HG02798 (cell line): ENCODE results near the gene DENND11.

Experiments used
- ATAC-seq: cut with Tn5 transposase; IDR thresholded peaks from one replicate; pipeline ENCODE4 v1.9.1; 2021; ENCODE audit warnings: mild to moderate bottlenecking; ENCODE audit not compliant: unreplicated experiment, poor library complexity

Gene DENND11, protein sequence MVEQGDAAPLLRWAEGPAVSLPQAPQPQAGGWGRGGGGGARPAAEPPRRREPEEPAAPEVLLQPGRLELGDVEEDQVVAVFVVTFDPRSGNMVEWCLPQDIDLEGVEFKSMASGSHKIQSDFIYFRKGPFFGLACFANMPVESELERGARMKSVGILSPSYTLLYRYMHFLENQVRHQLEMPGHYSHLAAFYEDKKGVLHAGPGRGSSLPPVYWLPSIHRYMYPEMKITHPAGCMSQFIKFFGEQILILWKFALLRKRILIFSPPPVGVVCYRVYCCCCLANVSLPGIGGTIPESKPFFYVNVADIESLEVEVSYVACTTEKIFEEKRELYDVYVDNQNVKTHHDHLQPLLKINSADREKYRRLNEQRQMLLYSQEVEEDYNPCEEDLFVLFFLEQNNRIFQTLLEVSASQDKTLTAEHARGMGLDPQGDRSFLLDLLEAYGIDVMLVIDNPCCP

DNA sequence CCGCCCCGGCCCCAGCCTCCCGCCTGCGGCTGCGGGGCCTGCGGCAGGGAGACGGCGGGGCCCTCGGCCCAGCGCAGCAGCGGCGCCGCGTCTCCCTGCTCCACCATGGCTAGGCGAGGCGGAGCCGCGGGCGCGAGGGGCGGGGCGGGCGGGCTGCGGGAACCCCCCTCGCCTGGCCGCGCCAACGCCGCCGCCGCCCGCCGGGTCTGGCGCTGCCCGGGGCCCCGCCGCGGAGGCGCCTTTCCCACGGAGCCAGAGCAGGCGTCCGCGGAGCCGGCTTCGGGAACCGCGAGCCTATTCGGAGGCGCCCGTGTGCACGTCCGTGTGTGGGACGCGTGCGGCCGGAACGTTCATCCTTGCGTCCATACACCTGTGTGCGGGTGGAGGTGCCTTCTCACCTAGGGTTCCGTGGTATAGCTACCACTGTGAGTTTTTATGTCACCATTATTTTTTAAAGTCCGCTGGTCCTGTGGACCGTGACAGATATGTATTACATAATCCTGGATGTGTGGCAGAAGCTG is at the start of gene DENND11:
DENND11 (minus strand) TSS at position 120 of the 521 bp plus-strand sequence; CDS start at position 107, 13 bp downstream.
- ATAC-seq, result peak; percentile 83

DNA sequence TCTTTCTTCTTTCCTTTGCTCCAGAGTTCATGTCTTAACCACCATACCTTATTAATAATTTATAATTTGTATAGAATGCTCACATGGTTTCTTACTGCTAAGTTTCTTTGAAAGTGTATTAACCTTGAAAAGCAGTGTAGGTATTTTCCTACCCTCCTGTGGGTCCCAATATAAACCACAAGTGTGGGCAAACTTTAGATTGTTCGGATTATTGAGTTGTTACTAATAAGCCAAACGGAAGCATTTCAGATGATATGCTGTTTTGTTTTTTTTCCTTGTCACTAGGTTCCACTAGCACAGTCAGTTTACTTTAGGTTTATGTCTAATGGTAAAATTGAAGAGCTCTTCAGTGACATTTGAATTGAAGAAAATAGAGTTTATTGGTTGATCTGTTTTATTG is 46.4 kb upstream of the DENND11 start:
- no peak for ATAC-seq

DNA sequence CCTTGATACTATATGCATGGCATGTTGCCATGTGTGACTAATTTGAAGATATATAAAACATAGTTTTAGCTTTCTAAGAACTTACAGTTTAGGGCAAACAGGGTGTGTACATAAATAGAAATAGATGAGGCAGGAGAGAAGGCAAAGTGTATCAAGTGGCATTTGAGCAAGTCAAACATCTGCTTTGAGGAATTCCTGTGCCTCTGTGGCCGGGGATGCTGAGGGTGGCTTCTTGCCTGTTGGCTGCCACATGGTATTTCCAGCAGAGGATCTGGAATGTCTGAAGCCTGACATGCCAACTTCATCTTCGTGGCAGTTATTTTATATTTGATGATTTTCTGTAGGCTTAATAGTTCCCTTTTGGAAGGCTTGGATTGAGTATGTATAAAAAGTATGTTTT is 42.2 kb upstream of the DENND11 start:
- no peak for ATAC-seq

DNA sequence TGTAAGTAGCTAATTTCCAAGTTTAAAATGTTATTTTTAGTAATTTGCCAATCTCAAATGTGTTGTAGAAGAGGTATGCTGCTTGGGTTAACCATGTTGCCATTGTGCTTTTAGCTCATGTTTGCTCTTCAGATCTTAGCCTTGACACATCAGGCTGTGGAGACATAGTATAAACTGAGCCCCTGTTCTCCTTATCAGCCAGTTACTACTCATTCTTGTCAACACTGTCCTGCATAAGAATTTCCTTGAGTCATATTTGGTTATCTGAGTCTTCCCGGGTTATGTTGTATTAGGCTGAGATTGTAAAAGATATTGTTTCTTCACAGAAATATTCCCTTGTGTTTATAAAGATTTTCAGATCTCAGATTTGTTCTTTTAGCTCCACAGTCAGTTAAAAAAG is 40.3 kb upstream of the DENND11 start:
- ATAC-seq, result no peak

DNA sequence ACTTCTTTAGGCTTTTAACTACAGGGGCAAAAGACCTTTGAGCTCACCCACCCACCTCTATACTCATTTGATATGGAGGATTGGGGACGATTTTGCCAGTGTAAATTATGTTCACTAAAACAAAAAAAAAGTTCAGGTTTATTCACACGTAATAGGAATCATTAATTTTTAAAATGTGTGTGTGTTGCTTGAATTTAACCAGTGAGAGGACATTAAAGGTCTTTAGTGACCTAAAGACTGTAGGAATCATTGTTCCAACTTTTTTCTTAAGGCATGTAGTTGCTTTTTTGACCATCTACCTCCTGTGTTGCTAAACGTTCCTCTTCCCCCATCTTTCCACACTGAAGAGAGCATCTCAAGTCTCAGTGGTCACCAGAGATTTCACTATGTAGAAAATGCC is 37.3 kb upstream of the DENND11 start:
- ATAC-seq, result no peak

DNA sequence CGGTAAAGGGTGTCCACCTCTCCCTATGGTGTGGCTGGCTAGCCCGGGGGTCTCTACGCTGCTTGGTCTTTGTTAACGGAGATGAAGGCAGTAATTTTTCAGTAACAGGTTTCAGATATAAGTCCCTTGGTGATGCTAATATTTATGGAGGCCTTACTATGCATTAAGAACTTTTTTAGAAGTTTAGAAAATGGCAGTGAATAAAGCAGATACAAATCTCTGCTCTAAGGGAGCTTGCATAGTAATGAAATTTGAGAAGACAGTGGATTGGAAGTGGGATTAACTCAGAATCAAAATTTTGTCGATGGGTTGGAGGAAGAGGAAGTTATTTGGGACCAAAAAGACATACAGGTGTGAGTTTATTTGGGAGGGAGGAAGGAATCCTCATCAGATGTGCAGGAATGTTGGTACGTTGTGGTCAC is 36.6 kb upstream of the DENND11 start:
- ATAC-seq, result no peak

DNA sequence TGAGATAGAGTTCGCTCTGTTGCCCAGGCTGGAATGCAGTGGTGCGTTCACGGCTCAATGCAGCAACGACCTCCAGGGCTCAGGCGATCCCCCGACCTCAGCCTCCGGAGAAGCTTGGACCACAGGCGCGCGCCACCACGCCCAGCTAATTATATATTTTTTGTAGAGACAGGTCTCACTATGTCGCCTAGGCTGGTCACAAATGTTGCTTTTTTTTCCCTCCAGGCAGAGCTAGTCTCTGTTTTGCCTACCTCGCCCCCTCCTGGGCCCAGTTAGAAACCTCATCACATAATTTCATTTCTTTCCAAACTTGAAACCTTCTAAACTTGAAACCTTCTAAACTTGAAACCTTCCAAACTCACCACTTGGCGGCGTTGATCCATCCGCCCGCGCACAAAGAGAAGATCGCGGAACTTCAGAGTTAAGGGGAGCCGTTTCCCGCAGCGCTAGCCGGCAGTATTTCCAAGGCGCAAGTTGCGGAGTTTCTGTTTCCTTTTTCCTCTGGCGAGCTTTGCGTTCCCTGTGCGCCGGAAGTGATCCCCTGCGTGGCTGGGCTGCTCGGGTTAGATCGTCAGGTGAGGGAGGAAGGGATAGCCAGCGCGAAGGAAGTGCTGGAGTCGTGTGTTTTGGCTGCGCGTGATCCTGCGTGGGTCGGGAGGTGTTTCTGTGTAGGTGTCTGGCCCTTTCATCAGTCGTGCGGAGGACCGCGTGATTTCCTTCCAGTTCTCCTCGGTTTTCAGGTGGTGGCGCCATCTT is 36.0 kb upstream of the DENND11 start, which contains the start of gene SSBP1:
SSBP1 (plus strand) TSS at position 523 of the 756 bp plus-strand sequence. CDS start 809 bp downstream, outside the sequence.
- ATAC-seq, result peak; percentile 95

DNA sequence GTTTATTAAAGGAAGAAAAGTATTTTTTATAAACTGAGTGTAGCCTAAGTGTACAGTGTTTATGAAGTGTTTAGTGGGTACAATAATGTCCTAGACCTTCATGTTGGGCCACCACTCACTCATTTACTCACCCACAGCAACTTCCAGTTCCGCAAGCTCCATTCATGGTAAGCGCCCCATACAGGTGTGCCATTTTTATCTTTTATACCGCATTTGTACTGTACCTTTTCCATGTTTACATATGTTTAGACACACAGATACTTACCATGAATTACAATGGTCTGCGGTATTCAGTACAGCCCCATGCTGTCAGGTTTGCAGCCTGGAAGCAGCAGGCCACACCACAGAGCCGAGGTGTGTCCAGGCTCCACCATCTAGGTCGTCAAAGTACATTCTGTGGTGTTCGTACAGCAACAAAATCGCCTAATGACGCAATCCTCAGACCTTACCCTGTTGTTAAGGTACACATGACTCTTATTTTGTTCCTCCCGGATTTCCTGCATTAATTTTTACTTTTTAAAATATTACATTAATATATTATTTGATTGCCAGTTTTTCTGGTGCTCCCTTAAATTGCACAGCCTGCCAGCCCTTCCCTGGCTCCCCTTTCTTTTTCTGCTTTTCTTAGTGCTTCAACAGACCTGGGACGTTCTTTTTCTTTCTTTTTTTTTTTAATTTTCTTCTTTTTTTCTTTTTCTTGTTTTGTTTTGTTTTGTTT is 35.3 kb upstream of the DENND11 start:
- no peak for ATAC-seq

DNA sequence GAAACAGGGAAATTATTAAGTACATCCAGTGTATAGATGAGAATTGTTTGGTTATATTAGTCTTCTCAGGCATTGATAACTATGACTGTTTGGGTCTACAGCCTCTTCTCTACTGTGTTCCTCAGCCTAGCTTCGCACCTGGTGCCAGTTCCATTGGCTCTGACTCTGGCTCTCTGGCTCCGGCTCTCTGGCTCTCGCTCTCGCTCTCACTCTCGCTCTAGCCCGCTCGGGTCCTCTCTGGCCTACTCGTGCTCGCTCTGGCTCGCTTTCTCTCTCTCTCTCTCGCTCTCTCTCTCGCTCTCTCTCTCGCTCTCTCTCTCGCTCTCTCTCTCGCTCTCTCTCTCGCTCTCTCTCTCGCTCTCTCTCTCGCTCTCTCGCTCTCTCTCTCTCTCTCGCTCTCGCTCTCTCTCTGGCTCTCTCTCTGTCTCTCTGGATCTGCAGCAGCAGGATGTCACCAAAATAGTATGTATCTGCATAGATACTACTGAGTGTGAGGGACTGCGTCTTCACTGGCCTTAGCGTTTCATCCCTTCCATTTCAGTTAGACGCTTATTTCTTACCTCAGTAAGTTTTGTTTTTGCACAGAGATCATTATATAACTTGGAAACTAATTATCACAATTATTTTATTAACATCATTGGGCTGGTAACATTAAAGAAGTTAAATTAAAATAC is 29.6 kb upstream of the DENND11 start:
- ATAC-seq, result no peak

DNA sequence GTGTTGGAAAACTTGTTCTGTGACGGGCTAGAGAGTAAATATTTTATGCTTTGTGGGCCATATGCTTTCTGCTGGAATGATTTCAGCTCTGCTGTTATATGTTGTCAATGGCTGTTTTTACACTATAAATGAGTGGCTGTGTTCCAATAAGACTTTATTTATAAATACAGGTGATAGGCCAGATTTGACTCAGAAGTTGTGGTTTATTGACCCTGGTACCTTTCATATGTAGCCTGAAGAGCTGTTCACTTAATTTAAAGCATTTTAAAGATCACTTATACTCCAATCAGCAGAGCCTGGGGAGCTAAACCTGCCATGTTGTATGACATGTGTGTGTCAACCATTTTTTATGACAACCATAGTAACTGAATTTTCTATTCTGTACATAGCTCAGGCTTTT is 27.1 kb upstream of the DENND11 start:
- no peak for ATAC-seq

DNA sequence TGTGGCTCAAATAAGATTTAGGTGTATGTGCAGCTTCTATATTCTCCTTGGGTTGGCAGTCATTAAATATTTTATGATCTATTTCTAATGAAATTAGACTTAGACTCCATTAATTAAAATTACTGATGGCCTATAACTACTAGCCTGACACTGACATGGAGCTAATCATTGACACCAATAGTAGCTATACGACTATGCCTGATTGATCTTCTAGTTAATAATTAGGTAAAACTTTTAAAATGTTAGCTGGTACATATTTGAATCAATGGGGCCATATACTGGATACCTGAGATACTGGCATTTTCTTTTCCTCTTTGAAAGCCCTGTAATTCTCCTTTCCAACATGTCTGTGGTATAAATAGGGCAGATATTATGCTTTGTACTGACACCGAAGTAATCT is 20.6 kb upstream of the DENND11 start:
- no peak for ATAC-seq

DNA sequence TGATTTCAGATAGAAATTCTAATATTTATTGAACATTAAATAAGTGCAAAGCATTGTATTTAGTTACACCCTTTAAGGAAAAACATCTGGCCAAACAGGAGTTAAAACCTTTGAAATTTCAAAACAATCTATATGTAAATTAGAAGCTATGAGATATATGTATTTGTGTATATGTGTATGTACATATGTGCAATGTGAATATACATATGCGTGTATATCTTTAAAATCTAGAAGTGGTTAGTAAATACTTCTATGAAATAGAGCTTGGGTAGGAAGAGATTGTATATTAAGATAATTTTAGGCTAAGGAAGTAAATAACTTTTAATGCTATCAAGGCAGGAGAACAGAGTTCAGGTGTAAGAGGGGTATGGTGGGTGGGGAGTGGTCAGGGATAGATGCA is 15.5 kb upstream of the DENND11 start:
- ATAC-seq, result no peak

DNA sequence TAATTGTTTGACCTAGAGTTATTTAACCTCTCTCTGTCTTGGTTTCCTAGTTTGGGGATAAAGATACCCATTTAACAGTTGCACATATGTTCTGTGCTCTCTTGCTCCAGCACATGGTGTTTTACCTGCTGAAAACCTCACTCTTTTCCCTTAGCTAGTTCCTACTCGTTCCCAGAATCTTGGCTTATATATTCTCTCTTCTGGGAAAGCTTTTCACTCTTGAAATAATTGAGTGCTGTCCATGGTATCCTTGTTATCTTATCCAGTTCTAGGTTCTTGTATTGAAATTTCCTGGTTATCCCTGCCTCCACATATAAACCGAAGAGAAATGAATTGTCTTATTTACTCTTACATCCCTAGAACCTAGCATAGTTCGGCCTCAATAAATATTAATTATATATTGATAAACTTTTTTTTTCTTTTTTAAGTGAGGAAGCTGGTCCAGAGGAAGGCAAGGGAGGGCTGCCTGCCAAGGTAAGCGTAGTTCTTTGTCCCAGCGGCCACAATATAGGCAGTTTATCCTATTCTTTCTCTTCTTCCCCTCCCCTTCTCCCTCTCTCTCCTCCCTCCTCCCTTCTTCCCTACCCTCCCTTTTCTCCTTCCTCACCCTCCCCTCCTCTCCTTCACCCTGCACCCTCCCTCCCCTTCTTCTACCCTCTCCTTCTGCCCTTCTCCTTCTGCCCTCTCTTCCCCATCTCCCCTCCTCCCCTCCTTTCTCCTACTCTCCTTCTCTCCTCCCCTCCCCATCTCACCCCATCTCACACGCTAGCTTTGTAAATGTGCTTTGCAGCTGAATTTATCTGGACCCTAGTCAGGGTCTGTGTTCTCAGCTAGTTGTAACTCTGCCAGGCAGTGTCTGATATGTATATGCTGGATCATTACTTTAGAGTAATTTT is 14.1 kb upstream of the DENND11 start:
- no peak for ATAC-seq

DNA sequence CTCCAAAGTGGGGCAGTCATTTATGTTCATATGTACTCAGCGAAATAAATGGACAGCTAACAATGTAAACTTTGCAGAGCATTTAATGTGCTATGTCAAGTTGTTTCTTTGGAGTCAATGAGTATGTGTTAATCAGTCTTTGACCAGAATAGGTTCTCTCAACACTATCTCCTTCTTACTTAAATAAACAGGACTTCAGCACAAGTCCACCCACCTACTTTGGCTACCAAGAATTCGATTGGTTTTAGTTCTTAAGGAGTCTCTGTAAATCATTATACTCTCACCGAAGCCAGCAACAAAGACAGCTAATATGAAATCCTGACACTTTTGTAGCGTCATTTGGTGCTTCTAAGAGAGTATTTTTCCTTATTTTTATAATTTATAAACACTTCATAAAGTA is 13.1 kb upstream of the DENND11 start:
- ATAC-seq, result no peak

DNA sequence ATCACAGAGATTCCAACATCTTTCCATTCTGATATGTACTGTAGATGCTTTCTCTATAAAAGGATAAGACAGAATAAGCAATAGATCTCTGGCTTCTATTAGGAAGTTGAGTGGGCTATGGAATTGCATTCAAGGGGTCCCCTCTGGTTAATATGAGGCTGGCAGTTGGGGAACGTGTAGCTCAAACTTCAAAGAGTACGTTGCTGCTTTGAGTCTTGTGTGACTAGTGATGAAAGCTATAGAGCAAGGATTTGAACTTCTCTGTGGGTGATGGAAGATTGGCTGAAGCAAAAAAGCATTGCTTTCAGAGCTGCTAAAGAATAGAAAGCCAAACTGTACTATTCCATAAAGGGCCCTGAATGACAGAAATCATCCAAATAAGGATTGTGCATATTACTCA is 12.6 kb upstream of the DENND11 start:
- no peak for ATAC-seq

DNA sequence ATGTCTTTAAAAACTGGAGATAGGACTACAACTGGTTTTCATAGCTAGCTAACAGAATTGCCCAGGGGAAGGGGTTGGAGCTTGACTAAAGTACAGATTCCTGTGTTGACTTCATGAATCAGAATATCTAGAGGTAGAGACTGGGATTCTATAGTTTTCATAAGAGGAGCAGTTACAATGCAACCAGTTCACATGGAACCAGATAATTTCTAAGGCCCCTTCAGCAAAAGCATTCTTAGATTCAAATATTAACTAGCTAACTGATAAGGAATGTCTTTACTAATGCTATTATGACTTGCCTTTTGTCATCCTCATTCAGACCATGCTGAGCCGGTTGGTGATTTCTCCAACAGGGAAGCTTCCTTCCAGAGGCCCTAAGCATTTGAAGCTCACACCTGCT is 11.9 kb upstream of the DENND11 start:
- no peak for ATAC-seq

DNA sequence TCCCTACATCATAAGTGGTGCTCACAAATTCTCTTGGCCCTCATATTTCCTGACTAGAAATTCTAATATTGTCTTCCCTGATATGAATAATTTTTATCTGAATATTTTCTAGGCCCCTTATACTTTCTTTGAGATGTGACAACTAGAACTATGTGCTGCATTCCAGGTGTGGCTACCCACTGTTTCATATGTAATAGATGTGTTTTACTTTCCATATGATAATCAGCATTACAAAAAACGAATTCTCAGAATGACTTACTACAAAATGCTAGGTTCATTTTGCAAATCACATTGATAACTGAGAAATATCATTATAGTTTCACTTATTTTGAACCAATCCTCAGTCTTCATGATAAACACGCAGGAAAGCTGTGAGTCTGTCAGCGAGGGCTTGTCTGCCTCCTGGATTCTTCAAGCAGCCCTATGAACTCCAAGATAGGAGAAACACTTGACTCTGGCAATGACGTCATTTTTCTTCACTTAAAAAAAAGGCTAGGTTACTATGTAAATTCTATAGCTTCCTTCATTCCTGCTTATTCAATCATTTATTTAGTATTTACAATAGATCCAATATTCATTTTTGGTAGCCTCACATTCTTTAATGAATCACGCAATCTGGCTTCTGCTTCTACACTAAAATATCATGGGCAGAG is 10.8 kb upstream of the DENND11 start:
- ATAC-seq, result no peak

DNA sequence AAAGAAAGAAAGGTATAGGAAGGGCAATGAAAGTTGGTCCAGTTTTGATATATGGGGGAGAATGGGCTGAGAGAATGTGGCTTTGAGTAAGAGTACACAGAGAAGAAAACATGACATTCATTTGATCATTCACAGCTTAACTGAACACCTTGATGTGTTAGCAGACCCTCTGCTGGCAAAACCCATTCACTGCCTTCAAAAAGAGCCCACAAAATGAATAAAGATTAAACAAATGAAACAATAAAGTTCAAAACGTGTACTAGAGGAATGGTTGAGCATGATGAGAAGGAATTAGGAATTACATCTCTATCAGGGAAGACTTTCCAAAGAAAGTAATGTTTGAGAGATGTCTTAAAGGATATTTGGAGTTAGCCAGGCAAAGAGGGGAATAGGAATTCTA is 8.3 kb upstream of the DENND11 start:
- ATAC-seq, result no peak

DNA sequence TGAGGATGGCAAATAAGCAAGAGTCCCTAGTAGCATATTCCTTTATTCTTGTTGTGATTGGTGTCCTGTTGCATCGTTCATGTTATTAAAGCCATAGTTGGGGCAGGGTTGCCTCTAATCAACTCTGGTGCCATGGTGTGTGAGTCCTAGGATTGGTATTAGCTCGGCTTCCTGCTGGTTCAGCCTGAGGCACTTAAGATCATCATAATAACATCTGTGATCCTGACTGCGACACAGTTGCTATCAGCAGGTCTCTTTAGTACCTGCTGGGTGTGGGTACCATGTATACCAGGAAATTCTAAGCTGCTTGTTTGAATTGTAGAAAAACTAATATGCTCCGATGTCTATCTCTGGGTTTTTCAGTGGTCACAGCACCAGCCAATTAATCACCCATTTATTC is 7.8 kb upstream of the DENND11 start:
- no peak for ATAC-seq
